ENCODE results near the gene TAOK1. TPM values are rescaled to one million over a fixed set of nuclear protein-coding genes. Genes with fewer than 3 reads are reported as not detected.

Gene TAOK1
- total and polyA plus RNA-seq, 4 donors = 4.3 to 20.5 (median 12.6) TPM

- H3K9me3 ChIP-seq (ENCODE audit: control insufficient read depth in 4 of 4, low read length in 3 of 4) = no peaks in the 10 kb centered on the region
- 88% methylated on average over 9 of the region's 9 CpGs for WGBS
- H3K36me3 ChIP-seq (ENCODE audit: control insufficient read depth in 4 of 4, insufficient read depth in 3 of 4, low read depth in 1 of 4, low read length in 3 of 4) = peaks cover 0 to 2% (median 0%) of the 10 kb centered on the region in 4 donors
- H3K9ac ChIP-seq (ENCODE audit: low read depth in 1 of 2, low read length in 2 of 2) = no peak overlapping the region
- TF ChIP-seq EGR1 (IDR thresholded peaks at IDR 0.05; ENCODE audit: low read depth in 2 of 2) (no peak), NR2F2 (IDR thresholded peaks at IDR 0.05) (no peak), RAD21 (IDR thresholded peaks at IDR 0.05) (no peak), GABPA (IDR thresholded peaks at IDR 0.05 in 1 of 2, conservative IDR thresholded peaks at IDR 0.05 in 1 of 2) (no peak), FOXA1 (IDR thresholded peaks at IDR 0.05) (no peak), HNF4A (conservative IDR thresholded peaks at IDR 0.05) (no peak), JUND (IDR thresholded peaks at IDR 0.05) (no peak), ZBTB33 (IDR thresholded peaks at IDR 0.05) (no peak)
- no peak overlapping the region for H3K27ac ChIP-seq (ENCODE audit: low read depth in 1 of 2, low read length in 2 of 2)
- no peaks in the 10 kb centered on the region for H3K27me3 ChIP-seq (ENCODE audit: control insufficient read depth in 4 of 4, insufficient read depth in 4 of 4, low read length in 3 of 4)
- no peak overlapping the region for H3K4me3 ChIP-seq (ENCODE audit: low read depth in 1 of 3, low read length in 3 of 3)
- H3K4me1 ChIP-seq (ENCODE audit: control insufficient read depth in 4 of 4, insufficient read depth in 4 of 4, low read length in 3 of 4) = peaks cover 4 to 41% (median 31%) of the 10 kb centered on the region in 4 donors
- no peak for DNase-seq (ENCODE audit: low spot score)
Observed at GRCh38 chr17:29586676-29587469, 196.7 kb downstream of the TAOK1 start.

GRCh38 chr17:29587591-29587990 lies 197.4 kb downstream of the TAOK1 start:
- H3K27me3 ChIP-seq (ENCODE audit: control insufficient read depth in 4 of 4, insufficient read depth in 4 of 4, low read length in 3 of 4) = no peaks in the 10 kb centered on the region
- TF ChIP-seq HNF4G (IDR thresholded peaks at IDR 0.05) (no peak), YY1 (IDR thresholded peaks at IDR 0.05) (no peak), HNF4A (conservative IDR thresholded peaks at IDR 0.05) (no peak), RAD21 (IDR thresholded peaks at IDR 0.05) (no peak), CTCF (IDR thresholded peaks at IDR 0.05; ENCODE audit: low read depth, low read length, missing input control) (no peak), RXRA (IDR thresholded peaks at IDR 0.05) (no peak), FOXA2 (IDR thresholded peaks at IDR 0.05) (no peak)
- no peak overlapping the region for H3K4me3 ChIP-seq (ENCODE audit: low read depth in 1 of 3, low read length in 3 of 3)
- no peak overlapping the region for H3K9ac ChIP-seq (ENCODE audit: low read depth in 1 of 2, low read length in 2 of 2)
- WGBS = 94% methylated on average over 6 of the region's 6 CpGs
- H3K36me3 ChIP-seq (ENCODE audit: control insufficient read depth in 4 of 4, insufficient read depth in 3 of 4, low read depth in 1 of 4, low read length in 3 of 4) = no peaks in the 10 kb centered on the region
- DNase-seq (ENCODE audit: low spot score) = no peak
- peaks cover 4 to 48% (median 38%) of the 10 kb centered on the region in 4 donors for H3K4me1 ChIP-seq (ENCODE audit: control insufficient read depth in 4 of 4, insufficient read depth in 4 of 4, low read length in 3 of 4)
- H3K9me3 ChIP-seq (ENCODE audit: control insufficient read depth in 4 of 4, low read length in 3 of 4) = no peaks in the 10 kb centered on the region
- H3K27ac ChIP-seq (ENCODE audit: low read depth in 1 of 2, low read length in 2 of 2) = no peak overlapping the region

GRCh38 chr17:29588017-29588561 lies 197.9 kb downstream of the TAOK1 start:
- Histone ChIP-seq H3K27me3 (ENCODE audit: control insufficient read depth in 4 of 4, insufficient read depth in 4 of 4, low read length in 3 of 4) (no peaks in the 10 kb centered on the region), H3K36me3 (ENCODE audit: control insufficient read depth in 4 of 4, insufficient read depth in 3 of 4, low read depth in 1 of 4, low read length in 3 of 4) (no peaks in the 10 kb centered on the region), H3K9me3 (ENCODE audit: control insufficient read depth in 4 of 4, low read length in 3 of 4) (no peaks in the 10 kb centered on the region), H3K4me3 (ENCODE audit: low read depth in 1 of 3, low read length in 3 of 3) (peak overlapping the region in 2 of 3 donors; percentile 52 to 86), H3K27ac (ENCODE audit: low read depth in 1 of 2, low read length in 2 of 2) (peak overlapping the region; percentile 64 to 72), H3K4me1 (ENCODE audit: control insufficient read depth in 4 of 4, insufficient read depth in 4 of 4, low read length in 3 of 4) (peaks cover 4 to 53% (median 41%) of the 10 kb centered on the region in 4 donors), H3K9ac (ENCODE audit: low read depth in 1 of 2, low read length in 2 of 2) (peak overlapping the region in 1 of 2 donors; percentile 75)
- no peak for DNase-seq (ENCODE audit: low spot score)
- WGBS = 45% methylated on average over 8 of the region's 8 CpGs
- TF ChIP-seq FOXA1 (IDR thresholded peaks at IDR 0.05) (no peak), EGR1 (IDR thresholded peaks at IDR 0.05; ENCODE audit: low read depth in 2 of 2) (no peak), TAF1 (conservative IDR thresholded peaks at IDR 0.05) (no peak), REST (IDR thresholded peaks at IDR 0.05) (no peak), ATF3 (IDR thresholded peaks at IDR 0.05) (no peak), CTCF (IDR thresholded peaks at IDR 0.05; ENCODE audit: low read depth, low read length, missing input control) (no peak), GABPA (IDR thresholded peaks at IDR 0.05 in 1 of 2, conservative IDR thresholded peaks at IDR 0.05 in 1 of 2) (no peak), HNF4A (conservative IDR thresholded peaks at IDR 0.05) (no peak), NR2F2 (IDR thresholded peaks at IDR 0.05) (no peak), RXRA (IDR thresholded peaks at IDR 0.05) (no peak)

Measured in liver (tissue), 9 donors.